Peyer's patch (tissue), 4 donors: ENCODE results near the gene ADARB1.

Experiments
- POLR2A ChIP-seq, 2 donors: fragments of 450-650 bp; IDR thresholded peaks; one replicate each; pipeline ENCODE4 v1.5.1; 2017; ENCODE audit warnings: antibody characterized with exemption in 2 of 2, mild to moderate bottlenecking in 2 of 2, moderate library complexity in 2 of 2
- TF ChIP-seq, protein P1 (sequence below), 6 experiments: fragments of 450-650 bp in 4 of 6; fragments of 200-600 bp in 2 of 6; sonication (generic) in 1 of 6; IDR thresholded peaks; one replicate each; pipeline ENCODE4 v1.5.1; 2017 to 2019; ENCODE audit warnings: antibody characterized with exemption in 6 of 6, mild to moderate bottlenecking in 3 of 6, moderate library complexity in 1 of 6

- TF ChIP-seq, protein P1, sequence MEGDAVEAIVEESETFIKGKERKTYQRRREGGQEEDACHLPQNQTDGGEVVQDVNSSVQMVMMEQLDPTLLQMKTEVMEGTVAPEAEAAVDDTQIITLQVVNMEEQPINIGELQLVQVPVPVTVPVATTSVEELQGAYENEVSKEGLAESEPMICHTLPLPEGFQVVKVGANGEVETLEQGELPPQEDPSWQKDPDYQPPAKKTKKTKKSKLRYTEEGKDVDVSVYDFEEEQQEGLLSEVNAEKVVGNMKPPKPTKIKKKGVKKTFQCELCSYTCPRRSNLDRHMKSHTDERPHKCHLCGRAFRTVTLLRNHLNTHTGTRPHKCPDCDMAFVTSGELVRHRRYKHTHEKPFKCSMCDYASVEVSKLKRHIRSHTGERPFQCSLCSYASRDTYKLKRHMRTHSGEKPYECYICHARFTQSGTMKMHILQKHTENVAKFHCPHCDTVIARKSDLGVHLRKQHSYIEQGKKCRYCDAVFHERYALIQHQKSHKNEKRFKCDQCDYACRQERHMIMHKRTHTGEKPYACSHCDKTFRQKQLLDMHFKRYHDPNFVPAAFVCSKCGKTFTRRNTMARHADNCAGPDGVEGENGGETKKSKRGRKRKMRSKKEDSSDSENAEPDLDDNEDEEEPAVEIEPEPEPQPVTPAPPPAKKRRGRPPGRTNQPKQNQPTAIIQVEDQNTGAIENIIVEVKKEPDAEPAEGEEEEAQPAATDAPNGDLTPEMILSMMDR (IDR thresholded peaks at IDR 0.05): no peak
- no peak for TF ChIP-seq POLR2A (IDR thresholded peaks at IDR 0.05)
Observed at GRCh38 chr21:45259206-45259840, 184.9 kb downstream of the ADARB1 start.
